IMR-90 (cell line): ENCODE measurements around the gene PLCH2. TPM values are rescaled to one million over a fixed set of nuclear protein-coding genes. Genes with fewer than 3 reads are reported as not detected.

Experiments used
- ATAC-seq: fragments of 200-7000 bp; cut with Tn5 transposase; 2 replicates; pipeline ENCODE4 v1.9.1; 2020; ENCODE audit warnings: low read depth, mild to moderate bottlenecking, moderate library complexity
- BruUV-seq: library from RNA; stranded (reverse); fragments of 400-500 nt; replicated peaks from 2 replicates; lab custom pipeline; 2021; lab: Mats Ljungman, UMichigan
- CTCF ChIA-PET: fragments of 300-600 bp; formaldehyde crosslinking; extraction: SDS; loops from one replicate; lab custom pipeline; 2021; ENCODE audit warnings: antibody characterized with exemption; lab: Yijun Ruan, JAX
- POLR2A ChIA-PET: fragments of 300-600 bp; sonication (Branson Sonifier 250); formaldehyde crosslinking; loops from one replicate; lab custom pipeline; 2022; ENCODE audit warnings: antibody characterized with exemption; ENCODE audit not compliant: unreplicated experiment; lab: Charles Lee
- DNase-seq: peaks from one replicate; pipeline ENCODE4 v3.0.0; 2013
- H2AFZ ChIP-seq: replicated peaks from 2 replicates; pipeline ENCODE3; 2013; ENCODE audit warnings: low read length, mild to moderate bottlenecking; ENCODE audit not compliant: poor library complexity
- H2AK5ac ChIP-seq: 2 replicates; pipeline ENCODE4 v1.6.1; 2013; ENCODE audit warnings: low read depth, low read length, inconsistent platforms
- H2AK9ac ChIP-seq: replicated peaks from 2 replicates; pipeline ENCODE3; 2013; ENCODE audit warnings: mild to moderate bottlenecking, low read depth, low read length, moderate library complexity; ENCODE audit not compliant: poor library complexity
- H2BK120ac ChIP-seq: 2 replicates; pipeline ENCODE4 v1.6.1; 2013; ENCODE audit warnings: low read depth, low read length, inconsistent platforms
- H2BK15ac ChIP-seq: 3 replicates; pipeline ENCODE4 v1.6.1; 2013; ENCODE audit warnings: low read depth, low read length, inconsistent platforms
- H2BK20ac ChIP-seq: 2 replicates; pipeline ENCODE4 v1.6.1; 2013; ENCODE audit warnings: low read depth, mild to moderate bottlenecking, inconsistent platforms, low read length, moderate library complexity
- H2BK5ac ChIP-seq: 2 replicates; pipeline ENCODE4 v1.6.1; 2013; ENCODE audit warnings: mild to moderate bottlenecking, low read depth, low read length, inconsistent platforms; ENCODE audit not compliant: poor library complexity, severe bottlenecking
- H3K14ac ChIP-seq: replicated peaks from 2 replicates; pipeline ENCODE4 v1.6.1; 2013; ENCODE audit warnings: low read depth, low read length, inconsistent platforms
- H3K18ac ChIP-seq: 2 replicates; pipeline ENCODE4 v1.6.1; 2013; ENCODE audit warnings: low read depth, low read length, control low read depth
- H3K23ac ChIP-seq: 2 replicates; pipeline ENCODE4 v1.6.1; 2013; ENCODE audit warnings: low read depth, low read length, inconsistent platforms
- H3K27ac ChIP-seq: 2 replicates; pipeline ENCODE4 v1.5.1; 2013; ENCODE audit warnings: mild to moderate bottlenecking, control low read depth, low read length; ENCODE audit not compliant: insufficient read depth
- H3K27me3 ChIP-seq: 2 replicates; pipeline ENCODE4 v1.6.1; 2013; ENCODE audit warnings: low read length; ENCODE audit not compliant: control insufficient read depth, insufficient read depth
- H3K36me3 ChIP-seq: 2 replicates; pipeline ENCODE4 v1.6.1; 2013; ENCODE audit warnings: low read length, mixed read lengths; ENCODE audit not compliant: control insufficient read depth, insufficient read depth
- H3K4ac ChIP-seq: 2 replicates; pipeline ENCODE4 v1.6.1; 2013; ENCODE audit warnings: low read depth, low read length, inconsistent platforms
- H3K4me1 ChIP-seq: 2 replicates; pipeline ENCODE4 v1.6.1; 2013; ENCODE audit warnings: low read length, mixed read lengths; ENCODE audit not compliant: control insufficient read depth, insufficient read depth
- H3K4me2 ChIP-seq: 2 replicates; pipeline ENCODE4 v1.6.1; 2013; ENCODE audit warnings: low read depth, mild to moderate bottlenecking, control low read depth, low read length, moderate library complexity
- H3K4me3 ChIP-seq: 2 replicates; pipeline ENCODE4 v1.5.1; 2013; ENCODE audit warnings: low read depth, mild to moderate bottlenecking, control low read depth, low read length, moderate library complexity; ENCODE audit not compliant: insufficient read depth
- H3K56ac ChIP-seq: 2 replicates; pipeline ENCODE4 v1.6.1; 2013; ENCODE audit warnings: low read length, inconsistent platforms; ENCODE audit not compliant: insufficient read depth; ENCODE audit errors: extremely low read depth
- H3K79me1 ChIP-seq, 2 experiments: 2 replicates each; pipeline ENCODE4 v1.6.1; 2013; ENCODE audit warnings: low read length in 2 of 2, inconsistent platforms in 1 of 2, low read depth in 1 of 2
- H3K9ac ChIP-seq: 2 replicates; pipeline ENCODE4 v1.6.1; 2013; ENCODE audit warnings: low read depth, low read length, control low read depth
- H3K9me1 ChIP-seq: 2 replicates; pipeline ENCODE4 v1.6.1; 2013; ENCODE audit warnings: low read length, inconsistent platforms; ENCODE audit not compliant: insufficient read depth
- H3K9me3 ChIP-seq: 2 replicates; pipeline ENCODE4 v1.6.1; 2013; ENCODE audit warnings: low read length; ENCODE audit not compliant: control insufficient read depth, insufficient read depth
- H4K20me1 ChIP-seq: 2 replicates; pipeline ENCODE4 v1.6.1; 2013; ENCODE audit warnings: low read length, inconsistent platforms; ENCODE audit not compliant: insufficient read depth
- H4K5ac ChIP-seq: 2 replicates; pipeline ENCODE4 v1.6.1; 2013; ENCODE audit warnings: mild to moderate bottlenecking, low read depth, low read length, control low read depth
- H4K8ac ChIP-seq, 2 experiments: 2 replicates each; pipeline ENCODE4 v1.6.1; 2013; ENCODE audit warnings: low read depth in 2 of 2, low read length in 2 of 2, control low read depth in 1 of 2, inconsistent platforms in 1 of 2
- H4K91ac ChIP-seq: 2 replicates; pipeline ENCODE4 v1.6.1; 2013; ENCODE audit warnings: low read depth, low read length, inconsistent platforms; ENCODE audit not compliant: insufficient read depth
- FOS ChIP-seq: fragments of 150-350 bp; IDR thresholded peaks from 2 replicates; pipeline ENCODE4 v1.6.1; 2016; ENCODE audit warnings: low read depth, low read length
- WGBS, 2 experiments: methylation state at CpG; one replicate each; pipeline versions ENCODE4 v1.1.5 to v1.1.7; 2013; ENCODE audit warnings: missing lambda C conversion rate in 2 of 2; ENCODE audit not compliant: insufficient read length in 1 of 2; ENCODE audit errors: extremely low coverage in 2 of 2; 5-methylcytosine and 5-hydroxymethylcytosine counted together
- dilution Hi-C: fragments of 300-500 bp; cut with HindIII; formaldehyde crosslinking; loops from one replicate; pipeline ENCODE4 v1.14.3; 2018; ENCODE audit warnings: low sequenced_read_pairs; ENCODE audit not compliant: unreplicated experiment
- in situ Hi-C: fragments of 300-500 bp; cut with MboI; formaldehyde crosslinking; loops from 3 replicates; pipeline ENCODE4 v1.14.3; 2019; ENCODE audit warnings: low sequenced_read_pairs, inconsistent platforms, mixed read lengths
- intact Hi-C: fragments of 100-400 bp; cut with micrococcal nuclease; formaldehyde crosslinking; loops from 2 replicates; pipeline ENCODE4 v1.10.0; 2022
- polyA plus RNA-seq, 3 experiments: library from polyadenylated mRNA; depleted of rRNA; stranded (reverse); fragments of >200 nt; gene quantifications; 2 replicates each; pipeline ENCODE4 v1.2.3, GENCODE V29; 2012; ENCODE audit warnings: low replicate concordance in 1 of 3
- total RNA-seq: library from RNA; depleted of rRNA; stranded (reverse); fragments of >200 nt; gene quantifications from 2 replicates; pipeline ENCODE4 v1.2.3, GENCODE V29; 2012

The PLCH2 gene
- total and polyA plus RNA-seq, 2 of the 4 experiments (the other 2 are of a cell fraction) = 0.18 to 1.9 TPM

GRCh38 chr1:2427051-2427450, 49.0 kb upstream of the PLCH2 start:
- no peak for TF ChIP-seq FOS

More at GRCh38 chr1:2427051-2427450, 49.0 kb upstream of the PLCH2 start:
- BruUV-seq = no TSS peak
- Histone ChIP-seq H3K56ac (no peak overlapping the region), H3K9ac (no peak overlapping the region), H3K9me3 (peaks cover 11% of the 10 kb centered on the region), H2BK120ac (no peak overlapping the region), H3K14ac (no peak overlapping the region), H2AFZ (no peak overlapping the region), H3K4ac (no peak overlapping the region), H3K4me2 (no peak overlapping the region), H3K36me3 (no peaks in the 10 kb centered on the region), H4K91ac (no peak overlapping the region), H3K18ac (no peak overlapping the region), H4K8ac (no peak overlapping the region), H4K5ac (no peak overlapping the region), H2AK9ac (no peak overlapping the region), H3K4me3 (no peak overlapping the region), H2BK15ac (no peak overlapping the region), H3K23ac (no peak overlapping the region), H2BK20ac (no peak overlapping the region), H4K20me1 (no peaks in the 10 kb centered on the region; the same call in 1 of the 2 replicates), H3K4me1 (no peaks in the 10 kb centered on the region), H3K79me1 (no peaks in the 10 kb centered on the region), H3K9me1 (no peaks in the 10 kb centered on the region), H3K27me3 (peaks cover 15% of the 10 kb centered on the region), H2AK5ac (no peak overlapping the region), H3K27ac (no peak overlapping the region), H2BK5ac (no peak overlapping the region)
- ChIA-PET CTCF (interaction anchor here (1.1 kb wide), 1 partner anchor 121 kb away, joined by 3 read pairs; no protein-coding TSS in a partner anchor), POLR2A (no interaction called here)
- intact Hi-C loops = no loop called here
- DNase-seq (no peak), ATAC-seq (no peak)
- dilution Hi-C loops = no loop called here
- in situ Hi-C loops = loop anchor here (25.0 kb wide), 1 partner anchor 635 kb away; the partner anchor contains the start of gene PRDM16
- WGBS, 2 experiments = no CpG with 5 or more reads among the region's 18 CpGs
